ENCODE measurements around the gene PCP2. TPM values are rescaled to one million over a fixed set of nuclear protein-coding genes. Genes with fewer than 3 reads are reported as not detected.
A peak's percentile ranks its signal among the peaks of the same experiment; 100 is the strongest.

The PCP2 gene
- total and polyA plus RNA-seq, 2 of the 13 experiments (the other 11 are each of a cell fraction or from before 2014, with no cell fraction given) = 0.62 TPM; not detected in 1

DNA sequence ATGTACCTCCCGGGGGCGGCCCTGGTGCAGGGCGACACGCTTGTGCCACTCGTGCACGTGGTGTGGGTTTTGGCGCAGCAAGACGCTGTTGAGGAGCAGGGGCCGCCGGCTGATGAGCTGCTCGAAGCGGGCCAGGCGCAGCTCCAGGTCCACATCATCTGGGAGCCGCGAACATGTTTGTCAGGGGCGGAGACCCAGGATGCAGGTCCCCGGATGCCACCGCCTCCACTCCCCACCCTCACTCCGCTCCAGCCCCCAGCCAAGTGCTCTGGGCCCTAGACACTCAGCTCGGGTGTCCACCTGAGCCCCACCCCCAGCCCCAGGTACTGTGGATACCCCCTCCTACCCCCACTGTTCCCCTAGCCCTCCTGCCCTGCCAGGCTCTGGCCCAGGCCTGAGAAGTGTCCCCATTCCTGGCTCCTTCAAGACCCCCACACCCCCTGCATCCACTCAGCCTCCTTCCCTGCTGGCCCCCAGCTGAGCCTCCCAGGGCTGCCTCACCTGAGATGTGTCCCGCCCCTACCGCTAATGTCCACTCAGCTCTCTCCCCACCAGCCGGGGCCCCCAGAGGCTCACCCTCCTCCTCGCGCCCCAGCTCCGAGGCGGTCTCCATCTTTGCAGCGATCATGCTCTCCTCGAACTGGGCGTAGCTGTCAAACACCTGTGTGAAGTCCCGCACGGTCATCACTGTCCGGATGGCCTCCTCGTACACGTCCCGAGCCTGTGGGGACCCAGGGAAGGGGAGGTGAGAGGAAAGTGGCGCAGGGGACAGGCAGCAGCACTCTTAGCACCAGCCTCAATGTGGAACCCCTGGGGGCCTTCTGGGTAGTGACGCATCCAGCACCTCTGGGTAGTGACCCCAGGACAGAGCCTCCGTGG is 9.6 kb downstream of the PCP2 start:
- Histone ChIP-seq H3K4me1 (ENCODE audit: insufficient read depth, low read length) (peaks cover 13% of the 10 kb centered on the region), H3K9ac (ENCODE audit: insufficient read depth, low read depth, low read length) (no peak overlapping the region), H2AFZ (ENCODE audit: low read length) (no peak overlapping the region), H3K4me2 (ENCODE audit: low read depth, low read length) (no peak overlapping the region), H3K27me3 (ENCODE audit: control insufficient read depth in 1 of 2, insufficient read depth in 2 of 2, low read length in 2 of 2) (no peaks in the 10 kb centered on the region; a peak in 2 of 5 replicates), H3K79me2 (ENCODE audit: insufficient read depth, low read length) (peaks cover 22% of the 10 kb centered on the region), H3K27ac (ENCODE audit: extremely low read length, insufficient read depth, low read length) (no peak overlapping the region), H4K20me1 (ENCODE audit: insufficient read depth, low read length) (no peaks in the 10 kb centered on the region), H3K4me3 (replicated peaks in 1 of 3; ENCODE audit: insufficient read depth in 1 of 3, low read depth in 2 of 3, low read length in 3 of 3) (no peak overlapping the region), H3K36me3 (replicated peaks in 1 of 2; ENCODE audit: control insufficient read depth in 1 of 2, insufficient read depth in 2 of 2, low read length in 2 of 2) (peaks cover 21 to 60% of the 10 kb centered on the region in 2 experiments), H3K9me3 (ENCODE audit: low read length) (no peaks in the 10 kb centered on the region)
- WGBS (ENCODE audit: low lambda C conversion rate) = over 99% methylated on average over 26 of the region's 39 CpGs
- intact Hi-C loops (cut with micrococcal nuclease; ENCODE audit: unreplicated experiment) (no loop called here), in situ Hi-C loops (cut with HindIII; ENCODE audit: extremely low pct_ligation_motif_present, low pct_unique_long_range_greater_than_20kb) (no loop called here)
- FAIRE-seq = no peak
- ChIA-PET POLR2A (interaction anchor here (1.4 kb wide), 1 partner anchor 9 kb away, joined by 4 read pairs; the partner anchor contains the start of gene PCP2), CTCF (ENCODE audit: low intra/inter-chr PET ratio, low total read pairs) (no interaction called here)
- TF ChIP-seq ARNT2 (CRISPR knock-in tag; IDR thresholded peaks at IDR 0.05; ENCODE audit: low read depth) (no peak), RBFOX2 (IDR thresholded peaks at IDR 0.05; ENCODE audit: low read depth, low read length) (peak; percentile 33; the same call in 1 of the 2 replicates)
- ATAC-seq = no peak
- DNase-seq (ENCODE audit: low spot score) = no peak
- BruUV-seq (replicated peaks) = no TSS peak

DNA sequence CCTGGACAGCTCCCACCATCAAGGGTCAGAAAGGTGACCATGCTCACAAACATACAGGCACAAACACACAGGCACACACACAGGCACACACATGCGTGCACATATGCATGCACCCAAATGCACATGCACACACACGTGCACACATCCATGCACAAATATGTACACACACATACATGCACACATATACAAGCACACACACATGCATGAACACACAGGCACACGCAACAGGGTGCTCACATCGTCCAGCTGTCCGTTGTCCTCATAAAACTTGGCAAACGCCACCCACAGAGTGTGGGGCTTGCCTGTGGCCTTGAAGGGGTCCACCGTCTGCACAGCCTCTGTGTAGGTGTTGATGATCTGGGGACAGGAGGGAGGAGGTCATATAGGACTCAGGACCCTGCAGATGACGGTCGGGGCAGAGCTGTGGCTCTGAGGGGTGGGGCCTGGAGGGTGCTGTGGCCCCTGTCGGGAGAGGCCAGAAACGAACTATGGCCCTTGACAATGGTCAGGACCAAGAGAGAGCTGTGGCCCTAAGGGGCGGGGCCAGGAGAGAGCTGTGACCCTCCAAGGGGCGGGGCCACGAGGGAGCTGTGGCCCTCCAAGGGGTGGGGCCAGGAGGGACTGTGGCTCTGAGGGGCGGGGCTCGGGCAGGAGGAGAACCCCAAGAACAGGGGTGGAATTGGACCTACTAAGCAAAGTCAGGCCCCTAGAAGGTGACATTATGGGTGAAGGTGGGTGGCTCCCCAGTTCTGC is 10.4 kb downstream of the PCP2 start:
- ChIA-PET POLR2A (interaction anchor here (1.4 kb wide), 1 partner anchor 10 kb away, joined by 4 read pairs; the partner anchor contains the start of gene PCP2), CTCF (ENCODE audit: low intra/inter-chr PET ratio, low total read pairs) (no interaction called here)
- H3K36me3 ChIP-seq (replicated peaks in 1 of 2; ENCODE audit: control insufficient read depth in 1 of 2, insufficient read depth in 2 of 2, low read length in 2 of 2) = peaks cover 24 to 61% of the 10 kb centered on the region in 2 experiments
- TF ChIP-seq ZNF75D (CRISPR knock-in tag; IDR thresholded peaks at IDR 0.05; ENCODE audit: borderline replicate concordance) (no peak), ZNF839 (CRISPR knock-in tag; IDR thresholded peaks at IDR 0.05; ENCODE audit: borderline replicate concordance) (no peak), AGO2 (optimal IDR thresholded peaks at IDR 0.05; ENCODE audit: low read depth, low read length) (peak; percentile 16), ZNF772 (CRISPR knock-in tag; IDR thresholded peaks at IDR 0.05) (no peak), ZFAT (CRISPR knock-in tag; conservative IDR thresholded peaks at IDR 0.05) (no peak)
- TF ChIP-seq, protein P1, sequence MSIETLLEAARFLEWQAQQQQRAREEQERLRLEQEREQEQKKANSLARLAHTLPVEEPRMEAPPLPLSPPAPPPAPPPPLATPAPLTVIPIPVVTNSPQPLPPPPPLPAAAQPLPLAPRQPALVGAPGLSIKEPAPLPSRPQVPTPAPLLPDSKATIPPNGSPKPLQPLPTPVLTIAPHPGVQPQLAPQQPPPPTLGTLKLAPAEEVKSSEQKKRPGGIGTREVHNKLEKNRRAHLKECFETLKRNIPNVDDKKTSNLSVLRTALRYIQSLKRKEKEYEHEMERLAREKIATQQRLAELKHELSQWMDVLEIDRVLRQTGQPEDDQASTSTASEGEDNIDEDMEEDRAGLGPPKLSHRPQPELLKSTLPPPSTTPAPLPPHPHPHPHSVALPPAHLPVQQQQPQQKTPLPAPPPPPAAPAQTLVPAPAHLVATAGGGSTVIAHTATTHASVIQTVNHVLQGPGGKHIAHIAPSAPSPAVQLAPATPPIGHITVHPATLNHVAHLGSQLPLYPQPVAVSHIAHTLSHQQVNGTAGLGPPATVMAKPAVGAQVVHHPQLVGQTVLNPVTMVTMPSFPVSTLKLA (IDR thresholded peaks at IDR 0.05) = peak; percentile 64; the same call in 1 of the 2 replicates
- TF ChIP-seq, protein P2, sequence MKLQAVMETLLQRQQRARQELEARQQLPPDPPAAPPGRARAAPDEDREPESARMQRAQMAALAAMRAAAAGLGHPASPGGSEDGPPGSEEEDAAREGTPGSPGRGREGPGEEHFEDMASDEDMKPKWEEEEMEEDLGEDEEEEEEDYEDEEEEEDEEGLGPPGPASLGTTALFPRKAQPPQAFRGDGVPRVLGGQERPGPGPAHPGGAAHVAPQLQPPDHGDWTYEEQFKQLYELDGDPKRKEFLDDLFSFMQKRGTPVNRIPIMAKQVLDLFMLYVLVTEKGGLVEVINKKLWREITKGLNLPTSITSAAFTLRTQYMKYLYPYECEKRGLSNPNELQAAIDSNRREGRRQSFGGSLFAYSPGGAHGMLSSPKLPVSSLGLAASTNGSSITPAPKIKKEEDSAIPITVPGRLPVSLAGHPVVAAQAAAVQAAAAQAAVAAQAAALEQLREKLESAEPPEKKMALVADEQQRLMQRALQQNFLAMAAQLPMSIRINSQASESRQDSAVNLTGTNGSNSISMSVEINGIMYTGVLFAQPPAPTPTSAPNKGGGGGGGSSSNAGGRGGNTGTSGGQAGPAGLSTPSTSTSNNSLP (IDR thresholded peaks at IDR 0.05; ENCODE audit: low read depth, low read length) = no peak
- TF ChIP-seq, protein P3, sequence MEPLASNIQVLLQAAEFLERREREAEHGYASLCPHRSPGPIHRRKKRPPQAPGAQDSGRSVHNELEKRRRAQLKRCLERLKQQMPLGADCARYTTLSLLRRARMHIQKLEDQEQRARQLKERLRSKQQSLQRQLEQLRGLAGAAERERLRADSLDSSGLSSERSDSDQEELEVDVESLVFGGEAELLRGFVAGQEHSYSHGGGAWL (CRISPR knock-in tag; IDR thresholded peaks at IDR 0.05) = no peak

More for the DNA sequence above, 10.4 kb downstream of the PCP2 start:
- no peak overlapping the region for H3K9ac ChIP-seq (ENCODE audit: insufficient read depth, low read depth, low read length)
- H3K27me3 ChIP-seq (ENCODE audit: control insufficient read depth in 1 of 2, insufficient read depth in 2 of 2, low read length in 2 of 2) = no peaks in the 10 kb centered on the region; a peak in 1 of 5 replicates
- no peak overlapping the region for H2AFZ ChIP-seq (ENCODE audit: low read length)
- H3K9me3 ChIP-seq (ENCODE audit: low read length) = no peaks in the 10 kb centered on the region
- no peak for FAIRE-seq
- in situ Hi-C loops (cut with HindIII; ENCODE audit: extremely low pct_ligation_motif_present, low pct_unique_long_range_greater_than_20kb) = no loop called here
- BruUV-seq (replicated peaks) = no TSS peak
- H3K4me2 ChIP-seq (ENCODE audit: low read depth, low read length) = no peak overlapping the region
- H3K4me3 ChIP-seq (replicated peaks in 1 of 3; ENCODE audit: insufficient read depth in 1 of 3, low read depth in 2 of 3, low read length in 3 of 3) = no peak overlapping the region
- H3K27ac ChIP-seq (ENCODE audit: extremely low read length, insufficient read depth, low read length) = no peak overlapping the region
- peaks cover 7% of the 10 kb centered on the region for H3K4me1 ChIP-seq (ENCODE audit: insufficient read depth, low read length)
- H3K79me2 ChIP-seq (ENCODE audit: insufficient read depth, low read length) = peaks cover 14% of the 10 kb centered on the region
- no peak for ATAC-seq
- DNase-seq (ENCODE audit: low spot score) = no peak
- H4K20me1 ChIP-seq (ENCODE audit: insufficient read depth, low read length) = no peaks in the 10 kb centered on the region
- intact Hi-C loops (cut with micrococcal nuclease; ENCODE audit: unreplicated experiment) = no loop called here
- 96% methylated on average over 14 of the region's 16 CpGs for WGBS (ENCODE audit: low lambda C conversion rate)
